Motor neuron (in vitro differentiated cells): Measurements from ENCODE around the gene XPNPEP2. TPM values are rescaled to one million over a fixed set of nuclear protein-coding genes. Genes with fewer than 3 reads are reported as not detected.

ENCODE experiments used
- ATAC-seq, 8 experiments: fragments of 200-7000 bp; cut with Tn5 transposase; replicated peaks in 6 of 8; 2 replicates each; pipeline ENCODE4 v1.8.0; 2021; ENCODE audit warnings: mild to moderate bottlenecking in 8 of 8, moderate library complexity in 8 of 8
- H3K27ac ChIP-seq, 2 donors: fragments of 250-450 bp; sonication (Bioruptor Pico); 2 replicates each; pipeline ENCODE4 v1.9.0; 2021; ENCODE audit warnings: antibody characterized with exemption in 2 of 2, mild to moderate bottlenecking in 2 of 2, moderate library complexity in 1 of 2
- H3K4me1 ChIP-seq, 2 donors: fragments of 250-450 bp; sonication (Bioruptor Pico); replicated peaks in 1 of 2; 2 replicates each; pipeline ENCODE4 v1.6.1; 2021; ENCODE audit warnings: antibody characterized with exemption in 2 of 2, mild to moderate bottlenecking in 2 of 2, moderate library complexity in 1 of 2
- H3K4me3 ChIP-seq, 5 donors: fragments of 250-450 bp; sonication (Bioruptor Pico); 2 replicates each; pipeline ENCODE4 v1.9.0; 2021; ENCODE audit warnings: antibody characterized with exemption in 5 of 5, mild to moderate bottlenecking in 5 of 5, moderate library complexity in 4 of 5
- WGBS, 10 experiments: fragments of 450-650 bp; shearing (Covaris generic); methylation state at CpG; one replicate each; pipeline ENCODE4 v1.0.0; 2022; 5-methylcytosine and 5-hydroxymethylcytosine counted together
- in situ Hi-C, 9 experiments: fragments of 400-800 bp; cut with MboI; loops; one replicate each; pipeline ENCODE4 v1.15.0; 2021; ENCODE audit warnings: low sequenced_read_pairs in 9 of 9, low pct_unique_long_range_greater_than_20kb in 2 of 9; ENCODE audit not compliant: unreplicated experiment in 9 of 9
- total RNA-seq, 8 experiments: library from RNA; unstranded; fragments of 300-600 nt; gene quantifications; 2 replicates each; pipeline versions ENCODE4 v1.2.3 to v1.2.4, GENCODE V29; 2022

XPNPEP2 gene
- total RNA-seq, 8 experiments from 2014 or later = 0.08 to 48.9 (median 0.71) TPM; not detected in 3

- in situ Hi-C loops = no loop called here
- no CpG with 5 or more reads among the region's 4 CpGs for WGBS, 10 experiments
- no peaks in the 10 kb centered on the region for H3K4me1 ChIP-seq
- ATAC-seq = no peak
- H3K27ac ChIP-seq = no peak overlapping the region
- H3K4me3 ChIP-seq = no peak overlapping the region
Measured at GRCh38 chrX:129705377-129705925, 33.3 kb upstream of the XPNPEP2 start.

GRCh38 chrX:129705988-129706387 lies 32.8 kb upstream of the XPNPEP2 start:
- no peak overlapping the region for H3K27ac ChIP-seq

GRCh38 chrX:129706400-129707072 lies 32.2 kb upstream of the XPNPEP2 start:
- WGBS, 10 experiments = 68% methylated on average over 3 of the region's 7 CpGs; no CpG with 5 or more reads in 9 of the 10 experiments
- peak in 1 of 8 experiments; percentile 32 for ATAC-seq
- in situ Hi-C loops = no loop called here

More at GRCh38 chrX:129705988-129706387, 32.8 kb upstream of the XPNPEP2 start:
- in situ Hi-C loops = no loop called here
- H3K4me3 ChIP-seq = no peak overlapping the region
- no peak for ATAC-seq
- 20 to 100% (median 44%) methylated on average over 1 to 4 of the region's 4 CpGs; no CpG with 5 or more reads in 7 of the 10 experiments for WGBS, 10 experiments
- no peaks in the 10 kb centered on the region for H3K4me1 ChIP-seq

GRCh38 chrX:129714581-129714980 lies 24.2 kb upstream of the XPNPEP2 start:
- Histone ChIP-seq H3K27ac (no peak overlapping the region), H3K4me3 (no peak overlapping the region), H3K4me1 (no peaks in the 10 kb centered on the region)
- ATAC-seq = no peak
- in situ Hi-C loops = no loop called here
- WGBS, 10 experiments = 40 to 86% (median 60%) methylated on average over 1 to 3 of the region's 4 CpGs; no CpG with 5 or more reads in 6 of the 10 experiments

More at GRCh38 chrX:129706400-129707072, 32.2 kb upstream of the XPNPEP2 start:
- H3K4me3 ChIP-seq = no peak overlapping the region
- no peak overlapping the region for H3K27ac ChIP-seq
- H3K4me1 ChIP-seq = no peaks in the 10 kb centered on the region

- Histone ChIP-seq H3K4me3 (no peak overlapping the region), H3K4me1 (no peaks in the 10 kb centered on the region), H3K27ac (no peak overlapping the region)
- WGBS, 10 experiments = 69 to 100% methylated on average over 1 to 3 of the region's 4 CpGs; no CpG with 5 or more reads in 8 of the 10 experiments
- in situ Hi-C loops = no loop called here
- ATAC-seq = no peak
Measured at GRCh38 chrX:129716507-129716906, 22.3 kb upstream of the XPNPEP2 start.

- H3K4me1 ChIP-seq = no peaks in the 10 kb centered on the region
Measured at GRCh38 chrX:129717892-129718291, 20.9 kb upstream of the XPNPEP2 start.

GRCh38 chrX:129718676-129719075 lies 20.1 kb upstream of the XPNPEP2 start:
- H3K27ac ChIP-seq = no peak overlapping the region
- ATAC-seq = no peak
- WGBS, 10 experiments = 43% methylated on average over 1 of the region's 5 CpGs; no CpG with 5 or more reads in 9 of the 10 experiments
- H3K4me1 ChIP-seq = no peaks in the 10 kb centered on the region
- no peak overlapping the region for H3K4me3 ChIP-seq
- in situ Hi-C loops = no loop called here

More at GRCh38 chrX:129717892-129718291, 20.9 kb upstream of the XPNPEP2 start:
- Histone ChIP-seq H3K27ac (no peak overlapping the region), H3K4me3 (no peak overlapping the region)
- 28 to 80% (median 40%) methylated on average over 1 to 2 of the region's 5 CpGs; no CpG with 5 or more reads in 7 of the 10 experiments for WGBS, 10 experiments
- peak in 2 of 8 experiments; percentile 35 to 59 for ATAC-seq
- in situ Hi-C loops = no loop called here

- ATAC-seq = no peak
- Histone ChIP-seq H3K27ac (no peak overlapping the region), H3K4me1 (no peaks in the 10 kb centered on the region), H3K4me3 (no peak overlapping the region)
- 50 to 100% (median 80%) methylated on average over 1 to 2 of the region's 2 CpGs; no CpG with 5 or more reads in 7 of the 10 experiments for WGBS, 10 experiments
- in situ Hi-C loops = no loop called here
Measured at GRCh38 chrX:129719268-129719667, 19.5 kb upstream of the XPNPEP2 start.

GRCh38 chrX:129719931-129720530 lies 18.7 kb upstream of the XPNPEP2 start:
- in situ Hi-C loops = no loop called here
- Histone ChIP-seq H3K27ac (no peak overlapping the region), H3K4me1 (no peaks in the 10 kb centered on the region), H3K4me3 (no peak overlapping the region)
- 22 to 100% (median 27%) methylated on average over 1 to 5 of the region's 11 CpGs; no CpG with 5 or more reads in 6 of the 10 experiments for WGBS, 10 experiments
- ATAC-seq = no peak

- Histone ChIP-seq H3K4me3 (no peak overlapping the region), H3K27ac (no peak overlapping the region), H3K4me1 (no peaks in the 10 kb centered on the region)
- 75% methylated on average over 4 of the region's 6 CpGs; no CpG with 5 or more reads in 9 of the 10 experiments for WGBS, 10 experiments
- no peak for ATAC-seq
- in situ Hi-C loops = no loop called here
Measured at GRCh38 chrX:129720741-129721140, 18.0 kb upstream of the XPNPEP2 start.

GRCh38 chrX:129721414-129721813 lies 17.4 kb upstream of the XPNPEP2 start:
- Histone ChIP-seq H3K4me3 (no peak overlapping the region), H3K4me1 (no peaks in the 10 kb centered on the region), H3K27ac (no peak overlapping the region)
- ATAC-seq = no peak
- WGBS, 10 experiments = 55 to 100% methylated on average over 1 to 2 of the region's 2 CpGs; no CpG with 5 or more reads in 8 of the 10 experiments
- in situ Hi-C loops = no loop called here

GRCh38 chrX:129721870-129722269 lies 16.9 kb upstream of the XPNPEP2 start:
- WGBS, 10 experiments = 48 to 80% (median 61%) methylated on average over 1 to 4 of the region's 4 CpGs; no CpG with 5 or more reads in 7 of the 10 experiments
- Histone ChIP-seq H3K4me3 (no peak overlapping the region), H3K27ac (no peak overlapping the region), H3K4me1 (no peaks in the 10 kb centered on the region)
- ATAC-seq = no peak
- in situ Hi-C loops = no loop called here

GRCh38 chrX:129723511-129723910 lies 15.3 kb upstream of the XPNPEP2 start:
- no peak for ATAC-seq
- 39 to 84% (median 77%) methylated on average over 1 to 4 of the region's 4 CpGs; no CpG with 5 or more reads in 5 of the 10 experiments for WGBS, 10 experiments
- Histone ChIP-seq H3K4me1 (no peaks in the 10 kb centered on the region), H3K27ac (no peak overlapping the region), H3K4me3 (no peak overlapping the region)
- in situ Hi-C loops = no loop called here
